Neural cell (in vitro differentiated cells): ENCODE results near the gene MYB. TPM values are rescaled to one million over a fixed set of nuclear protein-coding genes. Genes with fewer than 3 reads are reported as not detected.

Experiments
- H2AFZ ChIP-seq: fragments of 200-600, 300-800 bp; sonication (generic), shearing (Covaris generic); 2 replicates; pipeline ENCODE4 v1.6.0; 2014; ENCODE audit warnings: low read depth, mild to moderate bottlenecking, antibody characterized with exemption, low read length, moderate library complexity
- H3F3A ChIP-seq: fragments of 200-600 bp; shearing (Covaris generic); 2 replicates; pipeline ENCODE4 v1.6.1; 2016; ENCODE audit warnings: mild to moderate bottlenecking, moderate library complexity, mixed read lengths, antibody characterized with exemption, low read length; ENCODE audit not compliant: insufficient read depth, poor library complexity, severe bottlenecking
- H3K27ac ChIP-seq: fragments of 200-600, 300-800 bp; sonication (generic), shearing (Covaris generic); 2 replicates; pipeline ENCODE4 v1.5.1; 2014; ENCODE audit warnings: mild to moderate bottlenecking, low read length, moderate library complexity
- H3K27me3 ChIP-seq: fragments of 300-800, 200-600 bp; sonication (generic), shearing (Covaris generic); 2 replicates; pipeline ENCODE4 v1.6.0; 2014; ENCODE audit warnings: mild to moderate bottlenecking, low read depth, low read length, moderate library complexity; ENCODE audit not compliant: insufficient read depth
- H3K36me3 ChIP-seq: fragments of 300-800, 200-600 bp; sonication (generic), shearing (Covaris generic); 2 replicates; pipeline ENCODE4 v1.5.1; 2014; ENCODE audit warnings: mild to moderate bottlenecking, antibody characterized with exemption, low read length, moderate library complexity; ENCODE audit not compliant: insufficient read depth
- H3K4me2 ChIP-seq: fragments of 300-800, 200-600 bp; sonication (generic), shearing (Covaris generic); 2 replicates; pipeline ENCODE4 v1.6.0; 2014; ENCODE audit warnings: mild to moderate bottlenecking, low read length
- H3K4me3 ChIP-seq: fragments of 300-800, 200-600 bp; sonication (generic), shearing (Covaris generic); 2 replicates; pipeline ENCODE4 v1.5.1; 2014; ENCODE audit warnings: mild to moderate bottlenecking, low read length, moderate library complexity
- H3K79me2 ChIP-seq: fragments of 200-600 bp; shearing (Covaris generic); replicated peaks from 2 replicates; pipeline ENCODE4 v1.6.0; 2014; ENCODE audit warnings: mild to moderate bottlenecking, low read length, moderate library complexity; ENCODE audit not compliant: insufficient read depth
- H3K9ac ChIP-seq: fragments of 300-800, 200-600 bp; sonication (generic), shearing (Covaris generic); 2 replicates; pipeline ENCODE4 v1.6.1; 2016; ENCODE audit warnings: mild to moderate bottlenecking, low read length, mixed read lengths
- H3K9me2 ChIP-seq: fragments of 200-600 bp; shearing (Covaris generic); 2 replicates; pipeline ENCODE4 v1.6.1; 2016; ENCODE audit warnings: mild to moderate bottlenecking, low read length, mixed read lengths; ENCODE audit not compliant: insufficient read depth
- H3K9me3 ChIP-seq: fragments of 200-600, 300-800 bp; sonication (generic), shearing (Covaris generic); 2 replicates; pipeline ENCODE4 v1.6.1; 2016; ENCODE audit warnings: mild to moderate bottlenecking, mixed run types, low read length, moderate library complexity, mixed read lengths
- H4K20me1 ChIP-seq: fragments of 200-600 bp; shearing (Covaris generic); 2 replicates; pipeline ENCODE4 v1.6.1; 2016; ENCODE audit warnings: mild to moderate bottlenecking, mixed run types; ENCODE audit not compliant: insufficient read depth
- EP300 ChIP-seq: fragments of 450-650 bp; conservative IDR thresholded peaks from 2 replicates; pipeline ENCODE4 v1.6.1; 2014; ENCODE audit warnings: antibody characterized with exemption, mild to moderate bottlenecking, moderate library complexity; ENCODE audit not compliant: poor library complexity, severe bottlenecking
- EZH2 ChIP-seq: fragments of 200-600, 300-800 bp; shearing (Covaris generic), sonication (generic); IDR thresholded peaks from 2 replicates; pipeline ENCODE4 v1.6.1; 2014; ENCODE audit warnings: antibody characterized with exemption, low read length, borderline replicate concordance, mild to moderate bottlenecking; ENCODE audit not compliant: insufficient read depth, poor library complexity, severe bottlenecking
- MXI1 ChIP-seq: fragments of 450-650 bp; conservative IDR thresholded peaks from 2 replicates; pipeline ENCODE4 v1.6.1; 2014; ENCODE audit warnings: antibody characterized with exemption, mild to moderate bottlenecking; ENCODE audit not compliant: poor library complexity, severe bottlenecking
- POLR2AphosphoS5 ChIP-seq: IDR thresholded peaks from 2 replicates; pipeline ENCODE4 v1.6.1; 2012
- RAD21 ChIP-seq: fragments of 450-650 bp; conservative IDR thresholded peaks from 2 replicates; pipeline ENCODE4 v1.6.1; 2014; ENCODE audit warnings: antibody characterized with exemption, mild to moderate bottlenecking, moderate library complexity
- SMC3 ChIP-seq: fragments of 450-650 bp; conservative IDR thresholded peaks from 2 replicates; pipeline ENCODE4 v1.6.1; 2014; ENCODE audit warnings: antibody characterized with exemption, mild to moderate bottlenecking, moderate library complexity; ENCODE audit not compliant: poor library complexity
- TAF1 ChIP-seq: IDR thresholded peaks from 2 replicates; pipeline ENCODE4 v1.6.1; 2012; ENCODE audit warnings: low read depth
- polyA plus RNA-seq: library from polyadenylated mRNA; depleted of rRNA; stranded (reverse); fragments of >200 nt; gene quantifications from 2 replicates; pipeline ENCODE4 v1.2.3, GENCODE V29; 2014
- TF ChIP-seq, protein P1 (sequence below): fragments of 450-650 bp; IDR thresholded peaks from 2 replicates; pipeline ENCODE4 v1.5.1; 2014; ENCODE audit warnings: antibody characterized with exemption, mild to moderate bottlenecking, moderate library complexity; ENCODE audit not compliant: poor library complexity, severe bottlenecking
- TF ChIP-seq, protein P2 (sequence below): IDR thresholded peaks from 2 replicates; pipeline ENCODE4 v1.6.1; 2012; ENCODE audit warnings: borderline replicate concordance

The MYB gene
- polyA plus RNA-seq, 1 donor from 2014 or later: 4.0 TPM

DNA sequence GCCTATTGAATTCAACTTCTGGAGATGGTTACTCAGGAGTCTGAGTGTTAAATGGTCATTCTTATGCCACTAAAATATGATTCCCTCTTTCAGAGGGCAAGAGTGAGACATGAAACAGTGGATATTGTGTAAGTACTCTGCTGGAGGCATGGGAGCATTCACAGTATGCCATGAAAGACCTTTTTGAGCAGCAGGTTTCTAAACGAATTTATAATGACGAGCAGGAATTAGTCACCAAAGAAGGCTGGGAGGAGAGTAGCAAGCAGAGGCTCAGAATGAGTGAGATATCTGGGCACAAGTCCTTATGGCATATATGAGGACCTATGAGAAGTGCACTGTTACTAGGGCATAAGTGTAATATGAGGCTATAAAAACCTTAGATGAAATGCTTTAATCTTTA, 10.9 kb upstream of the MYB start:
- H3K27ac ChIP-seq: no peak overlapping the region
- no peak overlapping the region for H2AFZ ChIP-seq
- H3F3A ChIP-seq: no peaks in the 10 kb centered on the region
- no peaks in the 10 kb centered on the region for H4K20me1 ChIP-seq
- H3K79me2 ChIP-seq: no peaks in the 10 kb centered on the region
- H3K4me2 ChIP-seq: no peak overlapping the region
- no peaks in the 10 kb centered on the region for H3K9me3 ChIP-seq
- H3K4me3 ChIP-seq: no peak overlapping the region
- no peak overlapping the region for H3K9ac ChIP-seq
- no peaks in the 10 kb centered on the region for H3K27me3 ChIP-seq
- H3K36me3 ChIP-seq: no peaks in the 10 kb centered on the region
- no peak for TF ChIP-seq POLR2AphosphoS5
- TF ChIP-seq TAF1: no peak
- TF ChIP-seq SMC3: no peak
- TF ChIP-seq, protein P1, sequence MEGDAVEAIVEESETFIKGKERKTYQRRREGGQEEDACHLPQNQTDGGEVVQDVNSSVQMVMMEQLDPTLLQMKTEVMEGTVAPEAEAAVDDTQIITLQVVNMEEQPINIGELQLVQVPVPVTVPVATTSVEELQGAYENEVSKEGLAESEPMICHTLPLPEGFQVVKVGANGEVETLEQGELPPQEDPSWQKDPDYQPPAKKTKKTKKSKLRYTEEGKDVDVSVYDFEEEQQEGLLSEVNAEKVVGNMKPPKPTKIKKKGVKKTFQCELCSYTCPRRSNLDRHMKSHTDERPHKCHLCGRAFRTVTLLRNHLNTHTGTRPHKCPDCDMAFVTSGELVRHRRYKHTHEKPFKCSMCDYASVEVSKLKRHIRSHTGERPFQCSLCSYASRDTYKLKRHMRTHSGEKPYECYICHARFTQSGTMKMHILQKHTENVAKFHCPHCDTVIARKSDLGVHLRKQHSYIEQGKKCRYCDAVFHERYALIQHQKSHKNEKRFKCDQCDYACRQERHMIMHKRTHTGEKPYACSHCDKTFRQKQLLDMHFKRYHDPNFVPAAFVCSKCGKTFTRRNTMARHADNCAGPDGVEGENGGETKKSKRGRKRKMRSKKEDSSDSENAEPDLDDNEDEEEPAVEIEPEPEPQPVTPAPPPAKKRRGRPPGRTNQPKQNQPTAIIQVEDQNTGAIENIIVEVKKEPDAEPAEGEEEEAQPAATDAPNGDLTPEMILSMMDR: no peak
- TF ChIP-seq, protein P2, sequence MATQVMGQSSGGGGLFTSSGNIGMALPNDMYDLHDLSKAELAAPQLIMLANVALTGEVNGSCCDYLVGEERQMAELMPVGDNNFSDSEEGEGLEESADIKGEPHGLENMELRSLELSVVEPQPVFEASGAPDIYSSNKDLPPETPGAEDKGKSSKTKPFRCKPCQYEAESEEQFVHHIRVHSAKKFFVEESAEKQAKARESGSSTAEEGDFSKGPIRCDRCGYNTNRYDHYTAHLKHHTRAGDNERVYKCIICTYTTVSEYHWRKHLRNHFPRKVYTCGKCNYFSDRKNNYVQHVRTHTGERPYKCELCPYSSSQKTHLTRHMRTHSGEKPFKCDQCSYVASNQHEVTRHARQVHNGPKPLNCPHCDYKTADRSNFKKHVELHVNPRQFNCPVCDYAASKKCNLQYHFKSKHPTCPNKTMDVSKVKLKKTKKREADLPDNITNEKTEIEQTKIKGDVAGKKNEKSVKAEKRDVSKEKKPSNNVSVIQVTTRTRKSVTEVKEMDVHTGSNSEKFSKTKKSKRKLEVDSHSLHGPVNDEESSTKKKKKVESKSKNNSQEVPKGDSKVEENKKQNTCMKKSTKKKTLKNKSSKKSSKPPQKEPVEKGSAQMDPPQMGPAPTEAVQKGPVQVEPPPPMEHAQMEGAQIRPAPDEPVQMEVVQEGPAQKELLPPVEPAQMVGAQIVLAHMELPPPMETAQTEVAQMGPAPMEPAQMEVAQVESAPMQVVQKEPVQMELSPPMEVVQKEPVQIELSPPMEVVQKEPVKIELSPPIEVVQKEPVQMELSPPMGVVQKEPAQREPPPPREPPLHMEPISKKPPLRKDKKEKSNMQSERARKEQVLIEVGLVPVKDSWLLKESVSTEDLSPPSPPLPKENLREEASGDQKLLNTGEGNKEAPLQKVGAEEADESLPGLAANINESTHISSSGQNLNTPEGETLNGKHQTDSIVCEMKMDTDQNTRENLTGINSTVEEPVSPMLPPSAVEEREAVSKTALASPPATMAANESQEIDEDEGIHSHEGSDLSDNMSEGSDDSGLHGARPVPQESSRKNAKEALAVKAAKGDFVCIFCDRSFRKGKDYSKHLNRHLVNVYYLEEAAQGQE: no peak
- TF ChIP-seq EZH2: no peak
- no peak for TF ChIP-seq RAD21
- TF ChIP-seq MXI1: no peak
- no peak for TF ChIP-seq EP300
- H3K9me2 ChIP-seq: no peaks in the 10 kb centered on the region

- Histone ChIP-seq H4K20me1 (no peaks in the 10 kb centered on the region), H3K9me2 (no peaks in the 10 kb centered on the region), H3K9ac (no peak overlapping the region), H3K27ac (no peak overlapping the region), H3K4me2 (no peak overlapping the region), H3K36me3 (no peaks in the 10 kb centered on the region), H3K4me3 (no peak overlapping the region), H3K27me3 (no peaks in the 10 kb centered on the region), H3F3A (no peaks in the 10 kb centered on the region), H3K79me2 (no peaks in the 10 kb centered on the region), H2AFZ (no peak overlapping the region), H3K9me3 (no peaks in the 10 kb centered on the region)
- TF ChIP-seq RAD21: no peak
- TF ChIP-seq EP300: no peak
- no peak for TF ChIP-seq TAF1
- no peak for TF ChIP-seq SMC3
- no peak for TF ChIP-seq POLR2AphosphoS5
- TF ChIP-seq MXI1: no peak
- TF ChIP-seq, protein P1: no peak
- TF ChIP-seq, protein P2: no peak
- TF ChIP-seq EZH2: no peak
Observed at GRCh38 chr6:135170849-135171248, 10.3 kb upstream of the MYB start.
